GM23338 (cell line): Measurements from ENCODE around the gene TENT5A. TPM values are rescaled to one million over a fixed set of nuclear protein-coding genes. Genes with fewer than 3 reads are reported as not detected.

Source experiments
- ATAC-seq: fragments of 200-7000 bp; cut with Tn5 transposase; 3 replicates; pipeline ENCODE4 v1.9.1; 2020
- DNase-seq: peaks from one replicate; pipeline ENCODE4 v3.0.0-alpha.2; 2015; ENCODE audit warnings: low spot score
- H2AFZ ChIP-seq: fragments of 200-600 bp; sonication (generic); 2 replicates; pipeline ENCODE4 v1.8.0; 2016; ENCODE audit warnings: antibody characterized with exemption, mild to moderate bottlenecking, moderate library complexity
- H3F3A ChIP-seq: fragments of 200-600 bp; sonication (generic); replicated peaks from 2 replicates; pipeline ENCODE4 v1.8.0; 2017; ENCODE audit warnings: antibody characterized with exemption, mixed run types, low read depth
- H3K27ac ChIP-seq: fragments of 200-600 bp; sonication (generic); 2 replicates; pipeline ENCODE4 v1.6.1; 2016; ENCODE audit warnings: low read depth
- H3K27me3 ChIP-seq: fragments of 200-600 bp; sonication (generic); 2 replicates; pipeline ENCODE4 v1.8.0; 2016; ENCODE audit warnings: mild to moderate bottlenecking, mixed run types, moderate library complexity; ENCODE audit not compliant: insufficient read depth
- H3K36me3 ChIP-seq: fragments of 200-600 bp; sonication (generic); 2 replicates; pipeline ENCODE4 v1.8.0; 2016; ENCODE audit warnings: mild to moderate bottlenecking; ENCODE audit not compliant: insufficient read depth
- H3K4me1 ChIP-seq: fragments of 200-600 bp; sonication (generic); 2 replicates; pipeline ENCODE4 v1.8.0; 2016; ENCODE audit warnings: mild to moderate bottlenecking, moderate library complexity; ENCODE audit not compliant: insufficient read depth
- H3K4me2 ChIP-seq: fragments of 200-600 bp; sonication (generic); 2 replicates; pipeline ENCODE4 v1.7.1; 2017; ENCODE audit warnings: mixed run types
- H3K4me3 ChIP-seq: fragments of 200-600 bp; sonication (generic); 2 replicates; pipeline ENCODE4 v1.6.1; 2016; ENCODE audit warnings: mixed run types
- H3K79me2 ChIP-seq: fragments of 200-600 bp; sonication (generic); replicated peaks from 2 replicates; pipeline ENCODE4 v1.8.0; 2017; ENCODE audit warnings: mild to moderate bottlenecking; ENCODE audit not compliant: insufficient read depth
- H3K9me2 ChIP-seq: fragments of 200-600 bp; sonication (generic); 2 replicates; pipeline ENCODE4 v1.8.0; 2017; ENCODE audit not compliant: insufficient read depth
- H4K20me1 ChIP-seq: fragments of 200-600 bp; sonication (generic); replicated peaks from 2 replicates; pipeline ENCODE4 v1.8.0; 2017; ENCODE audit warnings: mild to moderate bottlenecking; ENCODE audit not compliant: insufficient read depth
- H3K27ac Mint-ChIP-seq: 2 replicates; pipeline ENCODE4 v1.8.0; 2020; ENCODE audit warnings: inconsistent platforms, mild to moderate bottlenecking, moderate library complexity, mixed read lengths
- H3K27me3 Mint-ChIP-seq: 3 replicates; pipeline ENCODE4 v1.8.0; 2022; ENCODE audit warnings: low read depth, mild to moderate bottlenecking, moderate library complexity, mixed read lengths, inconsistent platforms; ENCODE audit not compliant: insufficient read depth, poor library complexity
- H3K36me3 Mint-ChIP-seq: 3 replicates; pipeline ENCODE4 v1.8.0; 2021; ENCODE audit warnings: low read depth, mild to moderate bottlenecking, inconsistent platforms, moderate library complexity, mixed read lengths
- H3K4me1 Mint-ChIP-seq: 3 replicates; pipeline ENCODE4 v1.8.0; 2020; ENCODE audit warnings: mild to moderate bottlenecking, inconsistent platforms, mixed read lengths
- H3K4me3 Mint-ChIP-seq: 3 replicates; pipeline ENCODE4 v1.8.0; 2021; ENCODE audit warnings: moderate library complexity, mild to moderate bottlenecking, inconsistent platforms, mixed read lengths
- H3K9me3 Mint-ChIP-seq: 3 replicates; pipeline ENCODE4 v1.8.0; 2020; ENCODE audit warnings: moderate library complexity, mild to moderate bottlenecking, inconsistent platforms, mixed read lengths
- CREB1 ChIP-seq: fragments of 250-450 bp; sonication (Bioruptor Pico); IDR thresholded peaks from 2 replicates; pipeline ENCODE4 v1.5.0; 2020; ENCODE audit warnings: low read depth, mild to moderate bottlenecking, moderate library complexity
- ETS1 ChIP-seq: IDR thresholded peaks from 2 replicates; pipeline ENCODE4 v1.6.1; 2016; ENCODE audit warnings: antibody characterized with exemption
- EZH2 ChIP-seq: fragments of 200-600 bp; sonication (generic); IDR thresholded peaks from one replicate; pipeline ENCODE4 v1.8.0; 2017; ENCODE audit warnings: antibody characterized with exemption, mild to moderate bottlenecking, low read depth; ENCODE audit not compliant: unreplicated experiment
- JUNB ChIP-seq: IDR thresholded peaks from one replicate; pipeline ENCODE4 v1.6.1; 2016; ENCODE audit warnings: antibody characterized with exemption; ENCODE audit not compliant: unreplicated experiment
- NANOG ChIP-seq: IDR thresholded peaks from 2 replicates; pipeline ENCODE4 v1.6.1; 2016; ENCODE audit warnings: antibody characterized with exemption, borderline replicate concordance
- POLR2AphosphoS5 ChIP-seq: IDR thresholded peaks from 2 replicates; pipeline ENCODE4 v1.6.1; 2016; ENCODE audit warnings: antibody characterized with exemption, low read depth
- STAT1 ChIP-seq: IDR thresholded peaks from one replicate; pipeline ENCODE4 v1.6.1; 2016; ENCODE audit warnings: antibody characterized with exemption; ENCODE audit not compliant: unreplicated experiment
- ZNF114 ChIP-seq: fragments of 250-450 bp; sonication (Bioruptor Pico); IDR thresholded peaks from 2 replicates; pipeline ENCODE4 v1.5.0; 2020; ENCODE audit warnings: mild to moderate bottlenecking, moderate library complexity
- ZNF331 ChIP-seq: fragments of 250-450 bp; sonication (Bioruptor Pico); IDR thresholded peaks from 2 replicates; pipeline ENCODE4 v1.5.0; 2020; ENCODE audit warnings: low read depth, mild to moderate bottlenecking, moderate library complexity
- ZNF462 ChIP-seq: fragments of 250-450 bp; sonication (Bioruptor Pico); IDR thresholded peaks from 2 replicates; pipeline ENCODE4 v1.5.0; 2020; ENCODE audit warnings: mild to moderate bottlenecking, moderate library complexity
- polyA plus RNA-seq: library from polyadenylated mRNA; unstranded; fragments of >200 nt; fragmentation: Nextera tagmentation; extraction: Ambion mirVana; gene quantifications from 2 replicates; pipeline ENCODE4 v1.2.1, GENCODE V29; 2016
- total RNA-seq: library from RNA; depleted of rRNA; stranded (reverse); fragments of >200 nt; shearing (Covaris generic); gene quantifications from 2 replicates; pipeline ENCODE4 v1.2.3, GENCODE V29; 2014

TENT5A gene
- total and polyA plus RNA-seq, 2 experiments from 2014 or later = 3.8 to 4.7 TPM

GRCh38 chr6:81790034-81790433 lies 37.6 kb upstream of the TENT5A start:
- Mint-ChIP-seq H3K4me1 (peaks cover 48% of the 10 kb centered on the region), H3K36me3 (no peaks in the 10 kb centered on the region), H3K4me3 (peak overlapping the region; percentile 49; the same call in 2 of the 3 replicates), H3K27ac (peak overlapping the region; percentile 69), H3K9me3 (no peaks in the 10 kb centered on the region), H3K27me3 (no peaks in the 10 kb centered on the region)
- DNase-seq (peak; percentile 83), ATAC-seq (peak; percentile 97)
- H3K27me3 ChIP-seq = no peaks in the 10 kb centered on the region
- H3K27ac ChIP-seq = peak overlapping the region; percentile 89
- no peaks in the 10 kb centered on the region for H3F3A ChIP-seq
- no peaks in the 10 kb centered on the region for H4K20me1 ChIP-seq
- peak overlapping the region; percentile 3; the same call in 1 of the 2 replicates for H3K4me3 ChIP-seq
- H3K79me2 ChIP-seq = no peaks in the 10 kb centered on the region
- H3K36me3 ChIP-seq = no peaks in the 10 kb centered on the region
- TF ChIP-seq ZNF114 (CRISPR knock-in tag) (peak; percentile 41; the same call in 1 of the 2 replicates), ZNF331 (CRISPR knock-in tag) (0 out of 2 replicates have a peak, but pooled peaks have one; percentile 10), ZNF462 (CRISPR knock-in tag) (peak; percentile 99), EZH2 (no peak), NANOG (peak; percentile 27; the same call in 1 of the 2 replicates), ETS1 (no peak), JUNB (no peak), STAT1 (no peak), CREB1 (CRISPR knock-in tag) (peak; percentile 24; the same call in 1 of the 2 replicates), POLR2AphosphoS5 (no peak)
- H3K4me2 ChIP-seq = peak overlapping the region; percentile 29
- H3K9me2 ChIP-seq = 0 out of 2 replicates have a peak, but pooled peaks cover 8% of the 10 kb centered on the region
- peaks cover 35% of the 10 kb centered on the region for H3K4me1 ChIP-seq
- no peak overlapping the region for H2AFZ ChIP-seq
